K562 (cell line): ENCODE measurements around the gene HSPB7. TPM values are rescaled to one million over a fixed set of nuclear protein-coding genes. Genes with fewer than 3 reads are reported as not detected.

Experiments used
- ATAC-seq: fragments of 200-7000 bp; cut with Tn5 transposase; 3 replicates; pipeline ENCODE4 v1.9.1; 2020; ENCODE audit warnings: moderate library complexity
- BruUV-seq: library from RNA; stranded (reverse); fragments of 400-500 nt; replicated peaks from 2 replicates; lab custom pipeline; 2021; lab: Mats Ljungman, UMichigan
- CTCF ChIA-PET: fragments of 300-600 bp; formaldehyde crosslinking; extraction: SDS; loops from one replicate; lab custom pipeline; 2021; ENCODE audit warnings: low intra/inter-chr PET ratio; lab: Yijun Ruan, JAX
- POLR2A ChIA-PET: fragments of 300-600, 350-650 bp; sonication (Branson Sonifier 250); formaldehyde crosslinking; extraction: SDS; loops from one replicate; lab custom pipeline; 2021; ENCODE audit warnings: antibody characterized with exemption, inconsistent platforms; lab: Yijun Ruan, JAX
- DNase-seq, 4 experiments: peaks; one replicate each; pipeline versions ENCODE4 v3.0.0 to v3.0.0-alpha.2; 2011 to 2018; ENCODE audit warnings: low spot score in 3 of 4, mixed read lengths in 3 of 4; ENCODE audit errors: extremely low read depth in 1 of 4
- FAIRE-seq: peaks from 2 replicates; lab custom pipeline; 2011; peaks lifted over from hg19 to GRCh38; lab: Jason Lieb, UNC
- H2AFZ ChIP-seq: 2 replicates; pipeline ENCODE4 v1.6.0; 2011; ENCODE audit warnings: low read depth, low read length, control low read depth, inconsistent platforms
- H3K27ac ChIP-seq: fragments of 200-600 bp; 3 replicates; pipeline ENCODE4 v1.8.0; 2011; ENCODE audit warnings: low read depth, mild to moderate bottlenecking, control low read depth, inconsistent platforms, low read length, moderate library complexity, mixed read lengths; ENCODE audit errors: extremely low read depth
- H3K27me3 ChIP-seq, 2 experiments: fragments of 300-600 bp in 1 of 2; 2 replicates in 1 of 2; 3 replicates in 1 of 2; pipeline versions ENCODE4 v1.6.0 to v1.8.0; 2011; ENCODE audit warnings: inconsistent platforms in 2 of 2, low read length in 2 of 2, mild to moderate bottlenecking in 1 of 2, mixed read lengths in 1 of 2, moderate library complexity in 1 of 2; ENCODE audit not compliant: control insufficient read depth in 2 of 2, insufficient read depth in 2 of 2
- H3K36me3 ChIP-seq: fragments of 300-600 bp; 3 replicates; pipeline ENCODE4 v1.8.0; 2011; ENCODE audit warnings: mild to moderate bottlenecking, low read length, inconsistent platforms; ENCODE audit not compliant: control insufficient read depth, insufficient read depth
- H3K4me1 ChIP-seq, 2 experiments: fragments of 200-600 bp in 1 of 2; replicated peaks in 1 of 2; 2 replicates in 1 of 2; 3 replicates in 1 of 2; pipeline versions ENCODE4 v1.5.1 to v1.8.0; 2011; ENCODE audit warnings: inconsistent platforms in 2 of 2, low read length in 2 of 2, mild to moderate bottlenecking in 1 of 2, mixed read lengths in 1 of 2, moderate library complexity in 1 of 2; ENCODE audit not compliant: control insufficient read depth in 2 of 2, insufficient read depth in 2 of 2
- H3K4me2 ChIP-seq: 2 replicates; pipeline ENCODE4 v1.6.1; 2011; ENCODE audit warnings: low read length, control low read depth, inconsistent platforms, mixed read lengths; ENCODE audit not compliant: insufficient read depth
- H3K4me3 ChIP-seq: fragments of 200-600 bp; sonication (generic), shearing (Covaris generic); 2 replicates; pipeline ENCODE4 v1.5.1; 2016; ENCODE audit warnings: control low read depth, inconsistent platforms
- H3K79me2 ChIP-seq: fragments of 200-600 bp; 3 replicates; pipeline ENCODE4 v1.8.0; 2011; ENCODE audit warnings: low read length, inconsistent platforms; ENCODE audit not compliant: control insufficient read depth, insufficient read depth
- H3K9ac ChIP-seq, 2 experiments: 2 replicates each; pipeline versions ENCODE4 v1.6.0 to v1.6.1; 2011; ENCODE audit warnings: low read depth in 2 of 2, low read length in 2 of 2, control low read depth in 1 of 2, inconsistent platforms in 1 of 2, mild to moderate bottlenecking in 1 of 2, mixed read lengths in 1 of 2; ENCODE audit not compliant: insufficient read depth in 1 of 2
- H3K9me1 ChIP-seq: one replicate; pipeline ENCODE4 v1.6.0; 2011; ENCODE audit warnings: inconsistent platforms, mild to moderate bottlenecking, low read length, moderate library complexity; ENCODE audit not compliant: control insufficient read depth, insufficient read depth
- H3K9me3 ChIP-seq: replicated peaks from 2 replicates; pipeline ENCODE4 v1.5.1; 2011; ENCODE audit warnings: low read depth, low read length, inconsistent platforms; ENCODE audit not compliant: control insufficient read depth, insufficient read depth
- H4K20me1 ChIP-seq: replicated peaks from 2 replicates; pipeline ENCODE4 v1.6.1; 2011; ENCODE audit warnings: low read length, inconsistent platforms, mixed read lengths; ENCODE audit not compliant: control insufficient read depth, insufficient read depth
- DIDO1 ChIP-seq: fragments of 450-650 bp; IDR thresholded peaks from 2 replicates; pipeline ENCODE4 v1.6.1; 2016; ENCODE audit warnings: low read depth, missing biosample characterization, missing genetic modification characterization
- GABPB1 ChIP-seq: sonication (generic); formaldehyde crosslinking; IDR thresholded peaks from 2 replicates; pipeline ENCODE4 v1.8.0; 2022; ENCODE audit warnings: mild to moderate bottlenecking, missing genetic modification reagents
- MED1 ChIP-seq: sonication (generic); formaldehyde crosslinking; IDR thresholded peaks from 2 replicates; pipeline ENCODE4 v1.8.1; 2023; ENCODE audit warnings: missing genetic modification reagents, borderline replicate concordance
- MTA2 ChIP-seq: fragments of 450-650 bp; IDR thresholded peaks from 2 replicates; pipeline ENCODE4 v1.6.1; 2016; ENCODE audit warnings: low read depth
- PTBP1 ChIP-seq: fragments of 200-400 bp; formaldehyde crosslinking; IDR thresholded peaks from 2 replicates; pipeline ENCODE4 v1.6.1; 2017; ENCODE audit warnings: low read depth, low read length
- RBM15 ChIP-seq: fragments of 200-400 bp; formaldehyde crosslinking; IDR thresholded peaks from 2 replicates; pipeline ENCODE4 v1.6.1; 2018; ENCODE audit warnings: mild to moderate bottlenecking, low read length, moderate library complexity; ENCODE audit not compliant: insufficient read depth
- TCFL5 ChIP-seq: fragments of 250-450 bp; sonication (Bioruptor Pico); conservative IDR thresholded peaks from 2 replicates; pipeline ENCODE4 v1.6.1; 2021; ENCODE audit warnings: mild to moderate bottlenecking, moderate library complexity, matching md5 sums
- ZBTB1 ChIP-seq: sonication (generic); formaldehyde crosslinking; IDR thresholded peaks from 2 replicates; pipeline ENCODE4 v1.8.1; 2023; ENCODE audit warnings: missing genetic modification reagents, low read depth, mild to moderate bottlenecking, borderline replicate concordance
- ZNF121 ChIP-seq: sonication (generic); formaldehyde crosslinking; conservative IDR thresholded peaks from 2 replicates; pipeline ENCODE4 v1.8.0; 2022; ENCODE audit warnings: missing genetic modification reagents
- ZNF165 ChIP-seq: fragments of 250-450 bp; sonication (Bioruptor Pico); IDR thresholded peaks from 2 replicates; pipeline ENCODE4 v1.4.0; 2020; ENCODE audit warnings: borderline replicate concordance
- ZNF644 ChIP-seq: fragments of 200-800 bp; sonication (Bioruptor generic); IDR thresholded peaks from 2 replicates; pipeline ENCODE4 v1.6.1; 2016; ENCODE audit warnings: low read depth, missing genetic modification characterization, missing compliant biosample characterization
- WGBS: fragments of 100-300 bp; shearing (Covaris generic); methylation state at CpG from one replicate; pipeline ENCODE4 v1.1.6; 2016; ENCODE audit warnings: low coverage, mixed read lengths; ENCODE audit not compliant: insufficient coverage; ENCODE audit errors: missing lambda C conversion rate; 5-methylcytosine and 5-hydroxymethylcytosine counted together
- in situ Hi-C: fragments of 300-500 bp; cut with MboI; formaldehyde crosslinking; loops from 4 replicates; pipeline ENCODE4 v1.15.0; 2018; ENCODE audit warnings: inconsistent platforms, mixed read lengths
- intact Hi-C: fragments of 100-400 bp; cut with micrococcal nuclease; formaldehyde crosslinking; loops from 2 replicates; pipeline ENCODE4 v1.14.2; 2022
- polyA plus RNA-seq, 8 experiments: library from polyadenylated mRNA; depleted of rRNA in 4 of 8; stranded (reverse) in 5 of 8; unstranded in 3 of 8; fragments of >200 nt; fragmentation: Nextera tagmentation in 2 of 8; fragmentation: Illumina TruSeq in 1 of 8; extraction: Ambion mirVana in 2 of 8; extraction: Trizol in 1 of 8; gene quantifications; 2 replicates each; pipeline versions ENCODE4 v1.2.1 to v1.2.3, GENCODE V29; 2011 to 2014; ENCODE audit warnings: inconsistent platforms in 1 of 8, missing spikeins in 1 of 8
- total RNA-seq, 7 experiments: library from RNA; depleted of rRNA in 6 of 7; stranded (reverse); fragments of >200 nt in 6 of 7; fragmentation: Illumina TruSeq in 2 of 7; extraction: Trizol in 2 of 7; gene quantifications; 2 replicates each; pipeline versions ENCODE4 v1.2.1 to v1.2.3, GENCODE V29; 2011 to 2021; ENCODE audit warnings: low replicate concordance in 1 of 7
- TF ChIP-seq, protein P1 (sequence below): fragments of 250-450 bp; sonication (Bioruptor Pico); IDR thresholded peaks from 2 replicates; pipeline ENCODE4 v1.4.0; 2020; ENCODE audit warnings: mild to moderate bottlenecking
- TF ChIP-seq, protein P2 (sequence below): fragments of 250-450 bp; sonication (Bioruptor Pico); IDR thresholded peaks from 2 replicates; pipeline ENCODE4 v1.4.0; 2020
- TF ChIP-seq, protein P3 (sequence below), 2 experiments: IDR thresholded peaks; 2 replicates each; pipeline ENCODE4 v1.6.1; 2011; ENCODE audit warnings: borderline replicate concordance in 1 of 2, control low read depth in 1 of 2, low read depth in 1 of 2, low read length in 1 of 2, mild to moderate bottlenecking in 1 of 2, mixed read lengths in 1 of 2, moderate library complexity in 1 of 2; ENCODE audit not compliant: insufficient read depth in 1 of 2, insufficient read length in 1 of 2, poor library complexity in 1 of 2, severe bottlenecking in 1 of 2; ENCODE audit errors: extremely low read depth in 1 of 2

HSPB7 gene
- total and polyA plus RNA-seq, 9 of the 15 experiments (the other 6 are each of a cell fraction or from before 2014, with no cell fraction given) = 0.05 to 0.19 (median 0.07) TPM; not detected in 6

DNA sequence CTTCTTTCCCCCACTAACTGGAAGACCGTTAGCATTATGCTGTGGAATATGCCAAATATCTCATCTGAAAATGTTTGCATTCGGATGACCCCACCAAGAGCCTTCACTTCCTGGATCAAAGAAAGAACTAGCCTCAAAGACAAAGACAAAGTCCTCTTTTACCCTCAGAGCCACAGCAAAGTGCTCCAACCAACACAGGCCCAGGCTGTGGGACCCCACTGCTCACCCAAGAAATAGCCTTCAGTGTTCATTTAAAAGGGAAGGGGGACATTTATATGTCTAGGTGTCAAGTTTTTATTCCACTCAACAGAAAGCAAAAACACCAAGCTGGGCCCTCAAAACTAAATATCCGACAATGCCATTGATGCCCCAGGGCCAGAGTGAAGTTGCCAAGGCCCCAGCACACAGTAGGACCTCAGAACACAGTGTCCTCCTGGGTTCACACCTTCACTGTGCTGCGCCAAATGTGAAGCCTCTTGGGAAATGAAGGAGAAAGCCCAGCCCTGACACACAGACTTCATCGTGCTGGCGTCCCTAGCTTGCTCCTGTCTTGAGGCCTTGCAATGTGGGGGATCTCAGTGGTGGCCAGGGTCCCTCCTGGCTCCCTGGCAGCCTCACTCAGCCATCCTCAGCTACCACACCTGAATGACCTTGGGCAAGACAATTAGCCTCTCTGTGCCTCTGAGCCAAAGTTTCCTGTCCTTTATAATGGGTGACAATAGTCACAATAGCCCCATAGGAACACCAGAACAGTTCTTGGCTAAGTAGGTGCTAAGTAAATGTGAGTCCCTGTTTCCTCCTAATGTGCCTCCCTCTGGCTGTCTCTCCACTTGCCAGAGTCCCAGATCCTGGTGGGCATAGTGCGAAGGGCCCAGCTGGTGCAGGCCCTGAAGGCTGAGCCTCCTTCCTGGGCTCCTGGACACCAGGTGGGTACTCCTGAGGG is 37.0 kb upstream of the HSPB7 start:
- Histone ChIP-seq H3K4me2 (peak overlapping the region; percentile 58; the same call in 1 of the 2 replicates), H3K9ac (peak overlapping the region; percentile 15 to 54; a peak in 3 of 4 replicates), H4K20me1 (no peaks in the 10 kb centered on the region), H2AFZ (peak overlapping the region; percentile 94), H3K4me1 (peaks cover 38 to 54% of the 10 kb centered on the region in 2 experiments; a peak in 4 of 5 replicates), H3K27ac (peak overlapping the region; percentile 82), H3K9me1 (no peaks in the 10 kb centered on the region), H3K27me3 (no peaks in the 10 kb centered on the region), H3K36me3 (no peaks in the 10 kb centered on the region), H3K9me3 (no peaks in the 10 kb centered on the region), H3K4me3 (no peak overlapping the region), H3K79me2 (no peaks in the 10 kb centered on the region)
- no TSS peak for BruUV-seq
- 70% methylated on average over 7 of the region's 7 CpGs for WGBS
- ChIA-PET CTCF (interaction anchor here (0.6 to 3.4 kb wide), 3 partner anchors 42 to 311 kb away, joined by 3 to 53 read pairs (median 4); no protein-coding TSS in a partner anchor), POLR2A (interaction anchor here (0.6 to 1.5 kb wide), 5 partner anchors 10 to 302 kb away, joined by 3 to 5 read pairs (median 3); no protein-coding TSS in a partner anchor)
- ATAC-seq = no peak
- intact Hi-C loops (loop anchor here (5.0 kb wide), 1 partner anchor 258 kb away; no protein-coding TSS in a partner anchor), in situ Hi-C loops (no loop called here)
- FAIRE-seq = no peak
- no peak for DNase-seq
- TF ChIP-seq ZBTB1 (0 out of 2 replicates have a peak, but pooled peaks have one; percentile 39), MTA2 (no peak), ZNF644 (tag) (no peak), ZNF165 (no peak), RBM15 (no peak), GABPB1 (CRISPR knock-in tag) (0 out of 2 replicates have a peak, but pooled peaks have one; percentile 1), MED1 (no peak), TCFL5 (CRISPR knock-in tag) (no peak), PTBP1 (0 out of 2 replicates have a peak, but pooled peaks have one; percentile 11), DIDO1 (tag) (no peak), ZNF121 (CRISPR knock-in tag) (peak; percentile 99)
- TF ChIP-seq, protein P1, sequence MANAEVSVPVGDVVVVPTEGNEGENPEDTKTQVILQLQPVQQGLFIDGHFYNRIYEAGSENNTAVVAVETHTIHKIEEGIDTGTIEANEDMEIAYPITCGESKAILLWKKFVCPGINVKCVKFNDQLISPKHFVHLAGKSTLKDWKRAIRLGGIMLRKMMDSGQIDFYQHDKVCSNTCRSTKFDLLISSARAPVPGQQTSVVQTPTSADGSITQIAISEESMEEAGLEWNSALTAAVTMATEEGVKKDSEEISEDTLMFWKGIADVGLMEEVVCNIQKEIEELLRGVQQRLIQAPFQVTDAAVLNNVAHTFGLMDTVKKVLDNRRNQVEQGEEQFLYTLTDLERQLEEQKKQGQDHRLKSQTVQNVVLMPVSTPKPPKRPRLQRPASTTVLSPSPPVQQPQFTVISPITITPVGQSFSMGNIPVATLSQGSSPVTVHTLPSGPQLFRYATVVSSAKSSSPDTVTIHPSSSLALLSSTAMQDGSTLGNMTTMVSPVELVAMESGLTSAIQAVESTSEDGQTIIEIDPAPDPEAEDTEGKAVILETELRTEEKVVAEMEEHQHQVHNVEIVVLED (CRISPR knock-in tag) = no peak
- TF ChIP-seq, protein P2, sequence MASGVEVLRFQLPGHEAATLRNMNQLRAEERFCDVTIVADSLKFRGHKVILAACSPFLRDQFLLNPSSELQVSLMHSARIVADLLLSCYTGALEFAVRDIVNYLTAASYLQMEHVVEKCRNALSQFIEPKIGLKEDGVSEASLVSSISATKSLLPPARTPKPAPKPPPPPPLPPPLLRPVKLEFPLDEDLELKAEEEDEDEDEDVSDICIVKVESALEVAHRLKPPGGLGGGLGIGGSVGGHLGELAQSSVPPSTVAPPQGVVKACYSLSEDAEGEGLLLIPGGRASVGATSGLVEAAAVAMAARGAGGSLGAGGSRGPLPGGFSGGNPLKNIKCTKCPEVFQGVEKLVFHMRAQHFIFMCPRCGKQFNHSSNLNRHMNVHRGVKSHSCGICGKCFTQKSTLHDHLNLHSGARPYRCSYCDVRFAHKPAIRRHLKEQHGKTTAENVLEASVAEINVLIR = no peak
- TF ChIP-seq, protein P3, sequence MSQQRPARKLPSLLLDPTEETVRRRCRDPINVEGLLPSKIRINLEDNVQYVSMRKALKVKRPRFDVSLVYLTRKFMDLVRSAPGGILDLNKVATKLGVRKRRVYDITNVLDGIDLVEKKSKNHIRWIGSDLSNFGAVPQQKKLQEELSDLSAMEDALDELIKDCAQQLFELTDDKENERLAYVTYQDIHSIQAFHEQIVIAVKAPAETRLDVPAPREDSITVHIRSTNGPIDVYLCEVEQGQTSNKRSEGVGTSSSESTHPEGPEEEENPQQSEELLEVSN (IDR thresholded peaks at IDR 0.05; ENCODE audit: borderline replicate concordance in 1 of 2, extremely low read depth in 1 of 2, insufficient read depth in 1 of 2, insufficient read length in 1 of 2, low read depth in 1 of 2, low read length in 1 of 2, poor library complexity in 1 of 2, severe bottlenecking in 1 of 2) = peak in 1 of 2 experiments; percentile 11
